KBM-7 (cell line): ENCODE data around the gene C6orf62.
"Not testable (repeated sequence)": the region's sequence is repeated elsewhere in the genome, so short reads cannot be mapped to it uniquely, and the experiment has no call there.

Source experiments
- DNase-seq: peaks from one replicate; pipeline ENCODE4 v3.0.0-alpha.2; 2015
- in situ Hi-C: fragments of 300-500 bp; cut with MboI; formaldehyde crosslinking; loops from 2 replicates; pipeline ENCODE4 v1.14.3; 2020; ENCODE audit warnings: low sequenced_read_pairs, low pct_unique_long_range_greater_than_20kb, mixed read lengths

C6orf62 gene

DNA sequence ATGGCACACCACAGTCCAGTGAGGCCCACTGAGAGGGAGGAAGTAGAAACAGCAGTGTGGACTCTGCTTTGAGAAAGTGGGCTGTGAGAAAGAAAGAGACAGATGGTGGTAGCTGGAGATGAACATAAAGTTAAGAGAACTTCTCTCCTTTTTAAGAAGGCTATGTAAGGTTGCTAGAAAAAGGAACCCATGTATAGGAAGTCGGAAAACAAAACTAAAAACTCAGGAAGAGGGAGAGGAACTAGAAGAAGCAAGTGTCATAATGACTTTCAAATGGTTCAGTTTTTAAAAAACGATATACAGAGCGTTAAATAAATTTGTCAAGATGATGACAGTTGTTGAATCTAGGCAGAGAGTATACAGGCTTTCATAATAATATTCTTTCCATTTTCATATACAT is 30.3 kb upstream of the C6orf62 start:
- in situ Hi-C loops, result no loop called here
- DNase-seq, result no peak

- DNase-seq, result no peak
- in situ Hi-C loops, result no loop called here
These were observed 26.0 kb upstream of the C6orf62 start for GRCh38 chr6:24744911-24745310.

- DNase-seq, result peak; percentile 55
- in situ Hi-C loops, result no loop called here
These were observed 25.0 kb upstream of the C6orf62 start for GRCh38 chr6:24743944-24744335.

DNA sequence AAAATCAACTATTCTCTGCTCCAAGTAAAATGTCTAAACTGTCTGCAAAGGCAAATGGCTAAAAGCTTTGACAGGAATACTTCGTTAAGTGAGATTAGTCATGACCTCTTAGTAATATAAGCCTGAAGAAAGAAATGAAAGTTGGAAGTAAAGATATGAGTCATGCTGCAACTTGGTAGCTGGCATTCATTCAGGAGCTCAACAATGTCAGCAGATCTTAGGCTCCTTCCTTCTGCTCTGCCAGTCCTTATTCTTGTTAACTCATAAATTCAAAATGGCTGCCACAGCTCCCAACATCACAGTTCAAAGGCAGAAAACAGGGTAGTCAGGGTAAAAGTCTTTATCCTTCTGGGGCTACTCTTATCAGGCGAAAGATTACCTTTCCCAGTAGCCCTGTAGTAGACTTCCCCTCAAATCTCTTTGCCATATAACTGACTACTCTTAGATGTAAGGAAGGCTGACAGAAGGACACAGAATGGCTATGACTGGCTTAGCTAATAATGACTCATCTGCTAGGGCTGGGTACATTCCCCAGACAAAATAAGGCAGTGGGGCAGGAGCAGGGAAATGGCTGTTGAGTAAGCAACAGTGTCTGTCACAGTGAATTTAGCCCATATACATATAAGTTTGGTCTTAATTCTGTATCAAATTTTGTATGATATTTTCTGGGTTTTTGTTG is 24.4 kb upstream of the C6orf62 start:
- no peak for DNase-seq
- in situ Hi-C loops, result no loop called here

- no peak for DNase-seq
- in situ Hi-C loops, result no loop called here
These were observed 23.3 kb upstream of the C6orf62 start for GRCh38 chr6:24742216-24742738.

GRCh38 chr6:24740861-24741260 is 21.9 kb upstream of the C6orf62 start:
- in situ Hi-C loops, result no loop called here
- DNase-seq, result no peak

GRCh38 chr6:24738741-24739140 is 19.8 kb upstream of the C6orf62 start:
- in situ Hi-C loops, result no loop called here
- no peak for DNase-seq

DNA sequence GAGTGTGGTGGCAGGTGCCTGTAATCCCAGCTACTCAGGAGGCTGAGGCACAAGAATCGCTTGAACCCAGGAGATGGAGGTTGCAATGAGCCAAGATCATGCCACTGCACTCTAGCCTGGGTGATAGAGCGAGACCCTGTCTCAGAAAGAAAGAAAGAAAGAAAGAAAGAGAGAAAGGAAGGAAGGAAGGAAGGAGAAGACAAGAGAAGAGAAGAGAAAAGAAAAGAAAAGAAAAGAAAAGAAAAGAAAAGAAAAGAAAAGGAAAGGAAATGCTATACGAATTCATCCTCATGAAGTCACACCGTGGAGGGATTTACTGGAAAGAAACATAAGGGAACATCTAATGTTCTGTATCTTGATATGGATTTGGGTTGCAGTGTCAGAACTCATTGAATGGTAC is 15.8 kb upstream of the C6orf62 start:
- in situ Hi-C loops, DNase-seq: not testable (repeated sequence)

DNA sequence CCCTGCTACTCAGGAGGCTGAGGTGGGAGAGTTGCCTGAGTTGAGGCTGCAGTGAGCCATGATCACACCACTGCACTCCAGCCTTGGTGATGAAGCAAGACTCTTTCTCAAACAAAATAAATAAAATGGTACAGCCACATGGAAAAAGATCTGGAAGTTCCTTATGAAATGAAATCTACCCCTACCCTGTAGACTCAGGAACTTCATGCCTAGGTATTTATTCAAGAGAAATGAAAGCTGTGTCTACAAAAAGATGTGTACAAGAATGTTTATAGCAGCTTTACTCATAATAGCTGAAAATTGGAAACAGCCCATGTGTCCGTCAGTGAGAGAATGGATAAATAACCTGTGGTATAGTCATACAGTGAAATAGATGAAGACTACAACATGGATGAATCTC is 15.2 kb upstream of the C6orf62 start:
- in situ Hi-C loops, result no loop called here

DNA sequence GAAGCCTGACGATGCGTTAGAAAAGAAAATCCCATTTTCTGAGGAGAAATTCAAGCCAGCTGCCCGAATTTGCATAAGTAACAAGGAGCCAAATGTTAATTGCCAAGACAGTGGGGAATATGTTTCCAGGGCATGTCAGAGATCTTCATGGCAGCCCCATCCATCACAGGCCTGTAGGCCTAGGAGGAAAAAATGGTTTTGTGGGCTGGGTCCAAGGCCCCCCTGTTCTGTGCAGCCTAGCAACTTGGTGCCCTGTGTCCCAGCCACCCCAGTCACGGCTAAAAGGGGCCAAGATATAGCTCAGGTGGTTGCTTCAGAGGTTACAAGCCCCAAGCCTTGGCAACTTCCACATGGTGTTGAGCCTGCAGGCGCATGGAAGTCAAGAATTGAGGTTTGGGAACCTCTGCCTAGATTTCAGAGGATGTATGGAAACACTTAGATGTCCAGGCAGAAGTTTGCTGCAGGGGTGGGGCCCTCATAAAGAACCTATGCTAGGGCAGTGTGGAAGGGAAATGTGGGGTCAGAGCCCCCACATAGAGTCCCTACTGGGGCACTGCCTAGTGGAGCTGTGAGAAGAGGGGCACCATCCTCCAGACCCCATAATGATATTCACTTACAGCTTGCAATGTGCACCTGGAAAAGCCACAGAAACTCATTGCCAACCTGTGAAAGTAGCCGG is 12.6 kb upstream of the C6orf62 start:
- DNase-seq, in situ Hi-C loops: not testable (repeated sequence)

More for the DNA sequence above, 15.2 kb upstream of the C6orf62 start:
- no peak for DNase-seq

DNA sequence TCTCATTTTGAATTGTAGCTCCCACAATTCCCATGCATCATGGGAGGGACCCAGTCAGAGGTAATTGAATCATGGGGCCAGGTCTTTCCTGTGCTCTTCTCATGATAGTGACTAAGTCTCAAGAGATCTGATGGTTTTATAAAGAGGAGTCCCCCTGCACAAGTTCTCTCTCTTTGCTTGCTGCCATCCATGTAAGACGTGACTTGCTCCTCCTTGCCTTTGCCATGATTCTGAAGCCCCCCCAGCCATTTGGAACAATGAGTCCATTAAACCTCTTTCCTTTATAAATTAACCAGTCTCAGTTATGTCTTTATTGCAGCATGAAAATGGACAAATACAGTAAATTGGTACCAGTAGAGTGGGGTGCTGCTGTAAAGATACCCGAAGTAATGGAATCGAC is 11.7 kb upstream of the C6orf62 start:
- in situ Hi-C loops, DNase-seq: not testable (repeated sequence)

GRCh38 chr6:24723270-24723669 is 4.3 kb upstream of the C6orf62 start:
- no peak for DNase-seq
- in situ Hi-C loops, result no loop called here

DNA sequence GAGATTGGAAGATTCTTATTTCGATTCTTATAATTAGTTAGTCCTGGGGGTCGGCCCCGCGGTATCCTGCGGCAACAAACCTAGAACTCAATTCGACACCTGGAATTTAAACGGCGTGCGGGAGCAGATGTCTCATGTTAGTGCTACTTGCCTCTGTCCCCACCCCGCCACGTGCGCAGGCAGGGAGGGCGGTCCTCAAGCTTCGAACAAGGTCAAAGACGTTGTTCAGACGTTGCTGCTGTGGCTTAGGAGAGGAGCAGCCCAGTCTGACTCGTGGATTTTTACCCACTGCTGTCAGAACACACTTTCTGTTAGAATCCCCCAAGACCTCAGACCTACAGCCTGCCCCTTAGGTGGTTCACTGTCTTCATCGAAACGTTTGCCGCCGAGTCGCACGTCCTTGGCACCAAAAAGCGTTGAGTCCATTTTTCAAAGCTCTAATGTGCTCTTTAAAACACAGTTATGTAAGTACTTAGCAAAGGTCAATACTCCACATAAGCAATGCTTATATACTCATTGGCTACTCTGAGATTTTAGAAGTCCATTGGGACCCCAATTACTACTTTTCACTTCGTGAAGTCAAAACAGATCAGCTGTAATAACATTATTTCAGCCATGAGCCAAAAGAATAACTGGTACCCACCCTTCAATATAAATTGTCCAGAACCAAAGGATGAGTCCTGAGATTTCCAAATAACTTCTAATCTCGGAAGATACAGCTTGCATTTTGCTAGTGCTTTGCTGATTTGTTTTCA is 2.7 kb upstream of the C6orf62 start:
- no peak for DNase-seq
- in situ Hi-C loops, result no loop called here

DNA sequence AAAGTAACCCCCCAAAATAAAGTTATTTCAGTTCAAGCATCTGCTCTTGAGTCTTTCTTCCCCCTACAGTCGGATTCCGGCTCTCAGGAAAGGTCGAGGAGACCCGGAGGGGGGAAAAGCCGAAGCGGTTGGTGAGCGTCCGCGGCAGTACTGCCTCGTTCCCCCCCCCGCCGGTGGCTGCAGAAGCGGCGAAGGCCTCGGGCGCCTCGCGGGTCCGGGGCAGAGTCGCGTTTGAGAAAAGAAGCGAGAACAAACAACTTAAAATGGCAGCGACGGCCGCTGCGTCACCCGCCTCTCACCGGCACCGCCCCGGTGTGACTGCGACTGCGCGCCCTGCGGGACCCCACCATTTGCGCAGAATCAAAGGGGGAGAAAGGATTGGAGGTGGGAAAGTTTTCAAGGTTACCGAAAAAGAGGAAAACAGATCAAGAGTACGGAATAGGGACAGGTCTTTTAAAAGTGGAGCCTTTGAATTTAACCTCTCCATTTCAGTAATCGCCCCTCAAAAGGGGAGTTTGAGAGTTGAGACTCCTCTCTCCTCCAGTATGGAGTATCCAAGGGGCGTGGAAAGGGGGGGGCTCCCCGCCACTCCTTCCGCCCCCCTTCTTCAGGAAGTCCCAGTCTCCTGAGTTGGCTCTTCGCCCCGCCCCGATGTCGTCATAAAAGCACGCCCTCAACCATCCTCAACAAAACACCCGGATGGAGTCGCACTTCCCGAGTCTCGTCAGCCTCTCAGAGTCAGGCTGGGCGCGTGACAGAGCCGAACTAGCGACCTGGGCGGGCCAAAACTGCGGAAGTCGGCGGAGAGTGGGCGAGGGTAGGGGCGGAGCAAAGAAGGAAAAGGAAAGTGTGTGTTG is 1.9 kb upstream of the C6orf62 start:
- in situ Hi-C loops, result no loop called here
- DNase-seq, result peak; percentile 100

DNA sequence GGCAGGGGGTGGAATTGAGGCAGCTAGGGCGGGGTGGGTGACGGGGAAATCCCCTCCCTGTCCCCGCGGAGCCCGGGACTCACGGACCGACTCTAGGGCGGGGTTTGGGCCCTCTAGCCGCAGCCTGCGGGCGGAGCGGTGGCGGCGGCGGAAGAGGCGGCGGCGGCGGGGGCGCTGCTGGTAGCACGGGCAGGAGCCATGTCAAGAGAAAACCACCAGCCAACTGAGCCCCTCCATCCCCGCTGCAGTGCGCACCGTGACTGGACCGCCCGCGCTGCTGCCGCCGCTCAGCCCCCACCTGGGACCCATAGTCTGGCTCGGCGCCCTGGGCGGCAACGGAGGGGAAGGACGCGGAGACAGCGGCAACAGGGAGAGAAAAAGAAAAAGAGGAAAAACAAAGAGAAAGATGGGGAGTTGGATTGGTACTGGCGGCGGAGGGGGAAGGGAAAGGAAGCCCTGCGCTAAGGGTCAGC is 1.2 kb upstream of the C6orf62 start:
- in situ Hi-C loops, result no loop called here
- peak; percentile 53 for DNase-seq

DNA sequence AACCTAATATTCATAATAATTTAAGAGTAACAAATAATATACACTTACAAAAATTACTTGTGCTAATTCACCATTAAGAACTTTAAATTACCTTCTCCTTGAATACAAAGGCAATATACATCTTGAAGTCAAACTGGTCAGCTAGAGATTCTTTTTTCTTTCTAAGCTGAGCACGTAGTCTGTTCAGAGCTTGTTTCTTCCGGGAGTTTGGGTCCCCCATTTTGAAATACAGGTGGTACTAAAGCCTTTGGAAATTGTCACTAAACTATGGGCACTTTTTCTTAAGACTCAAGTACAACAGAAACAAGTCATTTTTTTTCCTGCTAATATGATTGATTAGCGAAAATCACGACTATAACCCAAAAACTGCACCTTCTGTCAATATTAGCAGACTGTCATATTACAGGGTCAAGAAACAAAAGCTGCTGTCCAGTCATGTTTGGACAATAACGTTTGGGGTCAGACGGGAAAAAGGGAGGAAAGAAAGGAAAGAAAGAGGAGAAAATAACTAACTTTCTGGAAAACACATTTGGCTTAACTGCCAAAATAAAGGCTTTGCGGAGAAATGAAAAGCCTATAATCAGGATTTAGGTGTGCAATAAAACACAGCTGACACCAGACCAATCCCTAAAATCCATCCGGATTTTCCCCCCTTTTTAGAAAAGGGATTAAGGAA is 367 bp downstream of the C6orf62 start:
- in situ Hi-C loops, result no loop called here
- peak; percentile 25 for DNase-seq

DNA sequence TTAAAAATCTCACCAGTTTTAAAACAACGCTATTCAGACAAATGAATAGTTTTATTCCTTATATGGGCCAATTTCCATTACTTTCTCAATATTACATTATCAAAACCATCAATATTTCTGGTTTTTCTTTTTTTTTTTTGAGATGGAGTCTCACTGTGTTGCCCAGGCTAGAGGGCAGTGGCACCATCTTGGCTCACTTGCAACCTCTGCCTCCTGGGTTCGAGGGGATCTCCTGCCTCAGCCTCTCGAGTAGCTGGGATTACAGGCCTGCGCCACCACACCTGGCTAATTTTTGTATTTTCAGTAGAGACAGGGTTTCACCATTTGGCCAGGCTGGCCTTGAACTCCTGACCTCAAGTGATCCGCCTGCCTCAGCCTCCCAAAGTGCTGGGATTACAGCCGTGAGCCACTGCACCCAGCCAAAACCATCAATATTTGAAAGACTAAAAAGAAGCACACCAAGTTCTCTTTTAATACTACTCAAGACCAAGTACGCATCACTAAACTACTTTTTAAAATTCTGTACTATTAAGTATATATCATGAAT is 2.3 kb downstream of the C6orf62 start:
- in situ Hi-C loops, result not testable (repeated sequence)

More for the DNA sequence above, 2.3 kb downstream of the C6orf62 start:
- DNase-seq, result not testable (repeated sequence)
